GM18861 (cell line): Measurements from ENCODE around the gene MCAT.
"Not testable (repeated sequence)": the region's sequence is repeated elsewhere in the genome, so short reads cannot be mapped to it uniquely, and the experiment has no call there.

Experiments used
- ATAC-seq: cut with Tn5 transposase; IDR thresholded peaks from one replicate; pipeline ENCODE4 v1.9.1; 2021; ENCODE audit not compliant: unreplicated experiment

MCAT gene

GRCh38 chr22:43127166-43127908 is 15.9 kb downstream of the MCAT start:
- ATAC-seq = no peak

- ATAC-seq = no peak
Observed at GRCh38 chr22:43126501-43127165, 16.6 kb downstream of the MCAT start.

GRCh38 chr22:43118953-43119458 is 24.2 kb downstream of the MCAT start:
- peak; percentile 61 for ATAC-seq

GRCh38 chr22:43118024-43118849 is 25.0 kb downstream of the MCAT start:
- ATAC-seq = no peak

GRCh38 chr22:43116932-43117331 is 26.3 kb downstream of the MCAT start:
- ATAC-seq = no peak

- ATAC-seq = no peak
Observed at GRCh38 chr22:43114958-43115357, 28.2 kb downstream of the MCAT start.

GRCh38 chr22:43113526-43114251 is 29.5 kb downstream of the MCAT start:
- no peak for ATAC-seq

- ATAC-seq = no peak
Observed at GRCh38 chr22:43110927-43111623, 32.1 kb downstream of the MCAT start.

- no peak for ATAC-seq
Observed at GRCh38 chr22:43110444-43110926, 32.7 kb downstream of the MCAT start, which contains the start of gene BIK. TSS of gene BIK (plus strand) at chr22:43110750. CDS start at chr22:43124023, 13,273 bp downstream.

GRCh38 chr22:43109921-43110443 is 33.2 kb downstream of the MCAT start:
- no peak for ATAC-seq

- ATAC-seq = no peak
Observed at GRCh38 chr22:43109511-43109910, 33.7 kb downstream of the MCAT start.

GRCh38 chr22:43106302-43106701 is 36.9 kb downstream of the MCAT start:
- ATAC-seq = no peak

- ATAC-seq = not testable (repeated sequence)
Observed at GRCh38 chr22:43104950-43105349, 38.2 kb downstream of the MCAT start.

GRCh38 chr22:43104056-43104625 is 39.1 kb downstream of the MCAT start:
- not testable (repeated sequence) for ATAC-seq

GRCh38 chr22:43101306-43101705 is 41.9 kb downstream of the MCAT start:
- no peak for ATAC-seq

- no peak for ATAC-seq
Observed at GRCh38 chr22:43100225-43100624, 43.0 kb downstream of the MCAT start.

- no peak for ATAC-seq
Observed at GRCh38 chr22:43099095-43099494, 44.1 kb downstream of the MCAT start.

- no peak for ATAC-seq
Observed at GRCh38 chr22:43098356-43098755, 44.8 kb downstream of the MCAT start.

GRCh38 chr22:43096420-43096819 is 46.8 kb downstream of the MCAT start:
- no peak for ATAC-seq
